ENCODE data around the gene CES2.

GRCh38 chr16:66946541-66946940, 11.2 kb downstream of the CES2 start:
- no peak for TF ChIP-seq CTCF (conservative IDR thresholded peaks at IDR 0.05; ENCODE audit: low read depth, low read length)
- no peak for TF ChIP-seq EZH2 (IDR thresholded peaks at IDR 0.05; ENCODE audit: borderline replicate concordance, low read depth, low read length, poor library complexity, severe bottlenecking)

Data from A673 (cell line).